Measurements from ENCODE around the gene OR3A2.

GRCh38 chr17:3401786-3402185 is 15.7 kb upstream of the OR3A2 start:
- no peak for TF ChIP-seq CTCF (optimal IDR thresholded peaks at IDR 0.05 in 1 of 3, IDR thresholded peaks at IDR 0.05 in 1 of 3, conservative IDR thresholded peaks at IDR 0.05 in 1 of 3; ENCODE audit: extremely low read depth in 1 of 3, insufficient read depth in 2 of 3, low read length in 3 of 3)
- no peak for TF ChIP-seq EZH2 (IDR thresholded peaks at IDR 0.05; ENCODE audit: low read length)
